ENCODE results near the gene LYL1. TPM values are rescaled to one million over a fixed set of nuclear protein-coding genes. Genes with fewer than 3 reads are reported as not detected.
A peak's percentile ranks its signal among the peaks of the same experiment; 100 is the strongest.

The LYL1 gene
- total and polyA plus RNA-seq, 8 donors, result 5.3 to 32.9 (median 9.9) TPM

GRCh38 chr19:13097463-13098258 is 5.0 kb downstream of the LYL1 start:
- ATAC-seq, result peak; percentile 3
- no peaks in the 10 kb centered on the region for H3K9me3 ChIP-seq
- peak overlapping the region; percentile 2 to 50 for H3K4me3 ChIP-seq
- peaks cover 19 to 82% of the 10 kb centered on the region in 2 donors for H3K4me1 ChIP-seq
- no peak for TF ChIP-seq CTCF (IDR thresholded peaks at IDR 0.05)
- peak overlapping the region; percentile 90 to 98 for H3K27ac ChIP-seq
- H3K36me3 ChIP-seq, result peaks cover 0 to 23% of the 10 kb centered on the region in 2 donors
- H3K27me3 ChIP-seq, result peaks cover 0 to 12% of the 10 kb centered on the region in 2 donors
- intact Hi-C loops (cut with DNase I), result loop anchor here in 1 of 2 donors (10.0 kb wide), 1 partner anchor 113 kb away; no protein-coding TSS in a partner anchor
- DNase-seq, result peak in 1 of 4 donors; percentile 91

DNA sequence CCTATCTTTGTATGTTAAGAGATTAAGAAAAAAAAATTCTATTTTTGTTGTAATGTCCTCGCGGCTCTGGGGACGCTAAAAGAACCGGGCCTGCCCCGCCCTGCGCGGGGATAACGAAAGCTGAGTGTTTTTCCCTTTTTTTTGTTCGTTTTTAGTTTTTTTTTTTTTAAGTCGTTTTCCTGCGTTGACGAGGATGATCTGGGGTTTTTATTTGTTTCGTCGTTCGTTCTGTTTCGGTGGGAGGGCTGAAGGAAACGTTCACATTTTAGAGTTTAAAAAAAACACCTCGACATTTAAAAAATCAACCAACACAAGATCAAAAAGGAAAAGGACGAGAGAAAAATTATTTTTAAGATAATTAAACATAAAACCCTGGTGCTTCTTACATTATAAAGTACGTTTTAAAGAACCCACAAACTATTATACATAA is 5.6 kb downstream of the LYL1 start:
- H3K9me3 ChIP-seq, result no peaks in the 10 kb centered on the region
- peak overlapping the region in 1 of 2 donors; percentile 50 for H3K4me3 ChIP-seq
- ATAC-seq (no peak), DNase-seq (no peak)
- H3K4me1 ChIP-seq, result peaks cover 21 to 81% of the 10 kb centered on the region in 2 donors
- peaks cover 0 to 12% of the 10 kb centered on the region in 2 donors for H3K27me3 ChIP-seq
- no peak for TF ChIP-seq CTCF (IDR thresholded peaks at IDR 0.05)
- H3K27ac ChIP-seq, result peak overlapping the region; percentile 90 to 98
- intact Hi-C loops (cut with DNase I), result loop anchor here in 1 of 2 donors (10.0 kb wide), 1 partner anchor 112 kb away; no protein-coding TSS in a partner anchor
- H3K36me3 ChIP-seq, result peaks cover 0 to 23% of the 10 kb centered on the region in 2 donors

DNA sequence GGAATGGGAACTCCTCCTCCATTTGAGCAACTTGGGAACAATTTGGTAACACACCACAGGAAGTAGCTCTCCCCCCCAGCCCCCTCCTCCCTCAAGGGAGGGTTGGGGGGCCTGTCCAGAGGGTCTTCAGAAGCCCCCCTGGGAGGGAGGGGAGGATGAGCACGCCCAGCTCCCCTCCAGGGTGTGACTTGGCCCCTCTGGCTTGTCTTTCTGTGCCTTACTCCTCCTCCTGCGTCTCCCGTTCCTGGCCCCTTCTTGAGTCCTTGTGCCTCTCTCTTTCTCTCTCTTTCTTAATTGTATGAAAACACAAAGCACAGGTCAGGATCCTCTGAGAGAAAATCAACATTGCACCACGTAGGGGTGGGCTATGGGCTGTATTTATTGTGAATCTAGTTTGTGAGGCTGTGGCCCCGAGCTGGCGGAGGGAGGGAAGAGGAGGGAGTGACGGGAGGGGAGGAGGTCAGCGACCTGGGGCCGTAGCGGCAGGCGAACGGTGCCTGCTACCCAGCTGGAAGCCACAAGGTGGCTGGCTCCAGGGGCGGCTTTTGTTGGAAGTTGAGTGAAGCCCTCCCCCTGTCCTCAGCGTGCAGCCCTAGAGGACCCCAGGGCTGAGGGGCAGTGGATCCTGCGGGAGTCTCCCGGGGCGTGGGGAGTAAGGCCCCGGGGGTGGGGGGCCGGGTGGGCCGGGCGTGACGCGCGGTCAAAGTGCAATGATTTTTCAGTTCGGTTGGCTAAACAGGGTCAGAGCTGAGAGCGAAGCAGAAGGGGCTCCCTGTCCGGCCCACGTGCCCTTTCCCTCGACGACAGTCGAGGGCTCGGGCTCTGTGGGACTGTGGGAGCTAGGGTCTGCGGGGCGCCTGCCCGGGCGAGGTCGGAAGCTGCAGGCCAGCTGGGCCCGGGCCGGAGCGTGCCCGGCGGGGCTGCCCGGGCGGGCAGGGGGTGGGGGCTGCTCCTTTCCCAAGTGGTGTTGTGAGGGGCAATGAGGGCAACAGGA is 6.4 kb downstream of the LYL1 start:
- Histone ChIP-seq H3K9me3 (no peaks in the 10 kb centered on the region), H3K4me1 (peaks cover 29 to 75% of the 10 kb centered on the region in 2 donors), H3K4me3 (peak overlapping the region in 1 of 2 donors; percentile 50), H3K27me3 (peaks cover 0 to 12% of the 10 kb centered on the region in 2 donors), H3K27ac (peak overlapping the region; percentile 44 to 98), H3K36me3 (peaks cover 0 to 23% of the 10 kb centered on the region in 2 donors)
- peak in 1 of 2 donors; percentile 19 for TF ChIP-seq CTCF (IDR thresholded peaks at IDR 0.05)
- peak in 1 of 4 donors; percentile 88 for DNase-seq
- intact Hi-C loops (cut with DNase I), result loop anchor here in 1 of 2 donors (10.0 kb wide), 1 partner anchor 111 kb away; no protein-coding TSS in a partner anchor
- ATAC-seq, result no peak

GRCh38 chr19:13095393-13095784 is 7.3 kb downstream of the LYL1 start:
- TF ChIP-seq CTCF (IDR thresholded peaks at IDR 0.05), result no peak
- Histone ChIP-seq H3K27ac (peak overlapping the region; percentile 44 to 98), H3K4me3 (peak overlapping the region; percentile 1 to 50), H3K9me3 (no peaks in the 10 kb centered on the region), H3K36me3 (peaks cover 0 to 23% of the 10 kb centered on the region in 2 donors), H3K27me3 (peaks cover 0 to 12% of the 10 kb centered on the region in 2 donors), H3K4me1 (peaks cover 30 to 71% of the 10 kb centered on the region in 2 donors)
- ATAC-seq (no peak), DNase-seq (peak in 1 of 4 donors; percentile 88)
- intact Hi-C loops (cut with DNase I), result loop anchor here in 1 of 2 donors (10.0 kb wide), 1 partner anchor 111 kb away; no protein-coding TSS in a partner anchor

Measured in left lung (tissue), 10 donors.